HepG2 (cell line): ENCODE results near the gene ITGB2. TPM values are rescaled to one million over a fixed set of nuclear protein-coding genes. Genes with fewer than 3 reads are reported as not detected.

Experiments used
- ARNT ChIP-seq: fragments of 450-650 bp; IDR thresholded peaks from 2 replicates; pipeline ENCODE4 v1.6.1; 2017
- CTCF ChIP-seq: sonication (generic); formaldehyde crosslinking; IDR thresholded peaks from 2 replicates; pipeline ENCODE4 v1.5.0; 2020; ENCODE audit warnings: mild to moderate bottlenecking, missing genetic modification reagents, moderate library complexity
- GABPA ChIP-seq, 2 experiments: IDR thresholded peaks; 2 replicates each; pipeline ENCODE4 v1.6.1; 2011 to 2016; ENCODE audit warnings: low read depth in 2 of 2, low read length in 1 of 2, missing biosample characterization in 1 of 2, missing genetic modification characterization in 1 of 2
- HES4 ChIP-seq: sonication (generic); formaldehyde crosslinking; IDR thresholded peaks from 2 replicates; pipeline ENCODE4 v1.9.0; 2021; ENCODE audit warnings: mild to moderate bottlenecking, missing genetic modification reagents, borderline replicate concordance
- IRF1 ChIP-seq: sonication (generic); formaldehyde crosslinking; IDR thresholded peaks from 2 replicates; pipeline ENCODE4 v1.4.0; 2020; ENCODE audit warnings: low read depth, mild to moderate bottlenecking, missing genetic modification reagents
- MEIS1 ChIP-seq: sonication (generic); formaldehyde crosslinking; IDR thresholded peaks from 2 replicates; pipeline ENCODE4 v1.9.0; 2021; ENCODE audit warnings: mild to moderate bottlenecking, missing genetic modification reagents, moderate library complexity, borderline replicate concordance
- MNT ChIP-seq: fragments of 450-650 bp; IDR thresholded peaks from 2 replicates; pipeline ENCODE4 v1.6.1; 2016
- NCOA5 ChIP-seq: sonication (generic); formaldehyde crosslinking; IDR thresholded peaks from 2 replicates; pipeline ENCODE4 v1.4.0; 2020; ENCODE audit warnings: missing genetic modification reagents
- ZMYM3 ChIP-seq: sonication (generic); formaldehyde crosslinking; IDR thresholded peaks from 2 replicates; pipeline ENCODE4 v1.5.1; 2020; ENCODE audit warnings: mild to moderate bottlenecking, missing genetic modification reagents
- ZNF138 ChIP-seq: sonication (generic); formaldehyde crosslinking; IDR thresholded peaks from 2 replicates; pipeline ENCODE4 v1.5.0; 2020; ENCODE audit warnings: mild to moderate bottlenecking, low read depth, missing genetic modification reagents
- ZNF224 ChIP-seq: sonication (generic); formaldehyde crosslinking; IDR thresholded peaks from 2 replicates; pipeline ENCODE4 v1.5.0; 2020; ENCODE audit warnings: mild to moderate bottlenecking, missing genetic modification reagents
- ZNF556 ChIP-seq: sonication (generic); formaldehyde crosslinking; IDR thresholded peaks from 2 replicates; pipeline ENCODE4 v1.4.0; 2020; ENCODE audit warnings: mild to moderate bottlenecking, missing genetic modification reagents, borderline replicate concordance
- ZNF772 ChIP-seq: sonication (generic); formaldehyde crosslinking; IDR thresholded peaks from 2 replicates; pipeline ENCODE4 v1.5.0; 2020; ENCODE audit warnings: mild to moderate bottlenecking, missing genetic modification reagents
- ZNF879 ChIP-seq: sonication (generic); formaldehyde crosslinking; IDR thresholded peaks from 2 replicates; pipeline ENCODE4 v1.8.1; 2023; ENCODE audit warnings: missing genetic modification reagents
- ZUFSP ChIP-seq: sonication (generic); formaldehyde crosslinking; IDR thresholded peaks from 2 replicates; pipeline ENCODE4 v1.9.0; 2021; ENCODE audit warnings: missing genetic modification reagents, mild to moderate bottlenecking, borderline replicate concordance
- polyA plus RNA-seq, 8 experiments: library from polyadenylated mRNA; depleted of rRNA in 3 of 8; stranded (reverse) in 7 of 8; unstranded in 1 of 8; fragments of >200 nt; fragmentation: Illumina TruSeq in 4 of 8; extraction: Trizol in 4 of 8; gene quantifications; 2 replicates each; pipeline versions ENCODE4 v1.2.1 to v1.2.3, GENCODE V29; 2011 to 2016; ENCODE audit warnings: low read depth in 4 of 8, missing spikeins in 1 of 8, mixed read lengths in 1 of 8; ENCODE audit not compliant: insufficient read depth in 1 of 8
- total RNA-seq, 5 experiments: library from RNA; depleted of rRNA; stranded (reverse); fragments of >200 nt; fragmentation: Illumina TruSeq; extraction: Trizol; gene quantifications; 2 replicates each; pipeline ENCODE4 v1.2.3, GENCODE V29; 2016; ENCODE audit warnings: low read depth in 1 of 5
- TF ChIP-seq, protein P1 (sequence below): IDR thresholded peaks from 2 replicates; pipeline ENCODE4 v1.6.1; 2018; ENCODE audit warnings: missing genetic modification reagents
- TF ChIP-seq, protein P2 (sequence below): sonication (generic); formaldehyde crosslinking; IDR thresholded peaks from 2 replicates; pipeline ENCODE4 v1.4.0; 2020; ENCODE audit warnings: missing genetic modification reagents, borderline replicate concordance

Gene ITGB2
- total and polyA plus RNA-seq, 2 of the 13 experiments (the other 11 are each of a cell fraction or from before 2014, with no cell fraction given), result 4.2 to 18.0 TPM

GRCh38 chr21:44836666-44837471, 83.8 kb downstream of the ITGB2 start (continued):
- TF ChIP-seq, protein P1, sequence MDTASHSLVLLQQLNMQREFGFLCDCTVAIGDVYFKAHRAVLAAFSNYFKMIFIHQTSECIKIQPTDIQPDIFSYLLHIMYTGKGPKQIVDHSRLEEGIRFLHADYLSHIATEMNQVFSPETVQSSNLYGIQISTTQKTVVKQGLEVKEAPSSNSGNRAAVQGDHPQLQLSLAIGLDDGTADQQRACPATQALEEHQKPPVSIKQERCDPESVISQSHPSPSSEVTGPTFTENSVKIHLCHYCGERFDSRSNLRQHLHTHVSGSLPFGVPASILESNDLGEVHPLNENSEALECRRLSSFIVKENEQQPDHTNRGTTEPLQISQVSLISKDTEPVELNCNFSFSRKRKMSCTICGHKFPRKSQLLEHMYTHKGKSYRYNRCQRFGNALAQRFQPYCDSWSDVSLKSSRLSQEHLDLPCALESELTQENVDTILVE, result no peak
- TF ChIP-seq ZNF772, result no peak
- 0 out of 2 replicates have a peak, but pooled peaks have one; percentile 8 for TF ChIP-seq MEIS1 (CRISPR knock-in tag)
- TF ChIP-seq ZNF879 (CRISPR knock-in tag), result no peak
- no peak for TF ChIP-seq HES4 (CRISPR knock-in tag)
- no peak for TF ChIP-seq ZNF224
- no peak for TF ChIP-seq ZNF556 (CRISPR knock-in tag)
- TF ChIP-seq GABPA (IDR thresholded peaks at IDR 0.05; ENCODE audit: low read depth, low read length), result no peak
- no peak for TF ChIP-seq GABPA (CRISPR knock-in tag; IDR thresholded peaks at IDR 0.05; ENCODE audit: low read depth)
- TF ChIP-seq ZMYM3, result no peak
- TF ChIP-seq MNT, result peak; percentile 61
- TF ChIP-seq IRF1, result no peak
- TF ChIP-seq, protein P2, sequence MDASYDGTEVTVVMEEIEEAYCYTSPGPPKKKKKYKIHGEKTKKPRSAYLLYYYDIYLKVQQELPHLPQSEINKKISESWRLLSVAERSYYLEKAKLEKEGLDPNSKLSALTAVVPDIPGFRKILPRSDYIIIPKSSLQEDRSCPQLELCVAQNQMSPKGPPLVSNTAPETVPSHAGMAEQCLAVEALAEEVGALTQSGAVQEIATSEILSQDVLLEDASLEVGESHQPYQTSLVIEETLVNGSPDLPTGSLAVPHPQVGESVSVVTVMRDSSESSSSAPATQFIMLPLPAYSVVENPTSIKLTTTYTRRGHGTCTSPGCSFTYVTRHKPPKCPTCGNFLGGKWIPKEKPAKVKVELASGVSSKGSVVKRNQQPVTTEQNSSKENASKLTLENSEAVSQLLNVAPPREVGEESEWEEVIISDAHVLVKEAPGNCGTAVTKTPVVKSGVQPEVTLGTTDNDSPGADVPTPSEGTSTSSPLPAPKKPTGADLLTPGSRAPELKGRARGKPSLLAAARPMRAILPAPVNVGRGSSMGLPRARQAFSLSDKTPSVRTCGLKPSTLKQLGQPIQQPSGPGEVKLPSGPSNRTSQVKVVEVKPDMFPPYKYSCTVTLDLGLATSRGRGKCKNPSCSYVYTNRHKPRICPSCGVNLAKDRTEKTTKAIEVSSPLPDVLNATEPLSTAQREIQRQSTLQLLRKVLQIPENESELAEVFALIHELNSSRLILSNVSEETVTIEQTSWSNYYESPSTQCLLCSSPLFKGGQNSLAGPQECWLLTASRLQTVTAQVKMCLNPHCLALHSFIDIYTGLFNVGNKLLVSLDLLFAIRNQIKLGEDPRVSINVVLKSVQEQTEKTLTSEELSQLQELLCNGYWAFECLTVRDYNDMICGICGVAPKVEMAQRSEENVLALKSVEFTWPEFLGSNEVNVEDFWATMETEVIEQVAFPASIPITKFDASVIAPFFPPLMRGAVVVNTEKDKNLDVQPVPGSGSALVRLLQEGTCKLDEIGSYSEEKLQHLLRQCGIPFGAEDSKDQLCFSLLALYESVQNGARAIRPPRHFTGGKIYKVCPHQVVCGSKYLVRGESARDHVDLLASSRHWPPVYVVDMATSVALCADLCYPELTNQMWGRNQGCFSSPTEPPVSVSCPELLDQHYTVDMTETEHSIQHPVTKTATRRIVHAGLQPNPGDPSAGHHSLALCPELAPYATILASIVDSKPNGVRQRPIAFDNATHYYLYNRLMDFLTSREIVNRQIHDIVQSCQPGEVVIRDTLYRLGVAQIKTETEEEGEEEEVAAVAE (CRISPR knock-in tag), result no peak
- TF ChIP-seq ARNT, result no peak
- no peak for TF ChIP-seq ZNF138
- no peak for TF ChIP-seq NCOA5 (CRISPR knock-in tag)
- 0 out of 2 replicates have a peak, but pooled peaks have one; percentile 15 for TF ChIP-seq CTCF (CRISPR knock-in tag)
- no peak for TF ChIP-seq ZUFSP (CRISPR knock-in tag)
